Superior temporal gyrus (tissue), 1 donor: ENCODE results near the gene ADGRV1.
"Not testable (repeated sequence)": the region's sequence is repeated elsewhere in the genome, so short reads cannot be mapped to it uniquely, and the experiment has no call there.

Source experiments
- DNase-seq: peaks from one replicate; pipeline ENCODE4 v3.0.0-alpha.2; 2016; ENCODE audit errors: extremely low spot score

Gene ADGRV1

GRCh38 chr5:91025956-91026355 is 467.4 kb downstream of the ADGRV1 start:
- no peak for DNase-seq

- no peak for DNase-seq
These were observed 467.9 kb downstream of the ADGRV1 start for GRCh38 chr5:91026466-91026865.

GRCh38 chr5:91027405-91028139 is 469.0 kb downstream of the ADGRV1 start:
- DNase-seq: no peak

GRCh38 chr5:91028499-91028956 is 469.9 kb downstream of the ADGRV1 start:
- DNase-seq: no peak

GRCh38 chr5:91030521-91031401 is 472.2 kb downstream of the ADGRV1 start:
- DNase-seq: no peak

GRCh38 chr5:91031402-91031752 is 472.8 kb downstream of the ADGRV1 start:
- no peak for DNase-seq

- no peak for DNase-seq
These were observed 473.5 kb downstream of the ADGRV1 start for GRCh38 chr5:91032125-91032524.

GRCh38 chr5:91033370-91033769 is 474.8 kb downstream of the ADGRV1 start:
- no peak for DNase-seq

- no peak for DNase-seq
These were observed 479.7 kb downstream of the ADGRV1 start for GRCh38 chr5:91038180-91038808.

- not testable (repeated sequence) for DNase-seq
These were observed 482.5 kb downstream of the ADGRV1 start for GRCh38 chr5:91041132-91041531.

GRCh38 chr5:91042247-91042935 is 483.8 kb downstream of the ADGRV1 start:
- DNase-seq: no peak

- DNase-seq: no peak
These were observed 484.3 kb downstream of the ADGRV1 start for GRCh38 chr5:91042936-91043255.

- DNase-seq: no peak
These were observed 489.5 kb downstream of the ADGRV1 start for GRCh38 chr5:91048073-91048472.

- DNase-seq: no peak
These were observed 490.5 kb downstream of the ADGRV1 start for GRCh38 chr5:91049112-91049511.

GRCh38 chr5:91049800-91050199 is 491.2 kb downstream of the ADGRV1 start:
- no peak for DNase-seq

- DNase-seq: not testable (repeated sequence)
These were observed 493.8 kb downstream of the ADGRV1 start for GRCh38 chr5:91052411-91052810.

GRCh38 chr5:91052977-91053740 is 494.6 kb downstream of the ADGRV1 start:
- DNase-seq: no peak

- DNase-seq: no peak
These were observed 495.1 kb downstream of the ADGRV1 start for GRCh38 chr5:91053741-91054025.

GRCh38 chr5:91058155-91058554 is 499.6 kb downstream of the ADGRV1 start:
- no peak for DNase-seq

GRCh38 chr5:91058575-91058974 is 500.0 kb downstream of the ADGRV1 start:
- DNase-seq: no peak

GRCh38 chr5:91059409-91059808 is 500.8 kb downstream of the ADGRV1 start:
- no peak for DNase-seq

- no peak for DNase-seq
These were observed 502.5 kb downstream of the ADGRV1 start for GRCh38 chr5:91061094-91061493.
